ENCODE results near the gene BACE1.

- no peak for TF ChIP-seq SMC3 (conservative IDR thresholded peaks at IDR 0.05; ENCODE audit: poor library complexity)
- TF ChIP-seq EZH2 (IDR thresholded peaks at IDR 0.05; ENCODE audit: borderline replicate concordance, insufficient read depth, low read length, poor library complexity, severe bottlenecking), result no peak
- no peak for TF ChIP-seq POLR2AphosphoS5 (IDR thresholded peaks at IDR 0.05)
- no peak for TF ChIP-seq CTCF (IDR thresholded peaks at IDR 0.05; ENCODE audit: poor library complexity, severe bottlenecking)
These were observed 40.3 kb upstream of the BACE1 start for GRCh38 chr11:117356126-117356890.

All from neural cell (in vitro differentiated cells).